Measurements from ENCODE around the gene CHCHD6.

The CHCHD6 gene

DNA sequence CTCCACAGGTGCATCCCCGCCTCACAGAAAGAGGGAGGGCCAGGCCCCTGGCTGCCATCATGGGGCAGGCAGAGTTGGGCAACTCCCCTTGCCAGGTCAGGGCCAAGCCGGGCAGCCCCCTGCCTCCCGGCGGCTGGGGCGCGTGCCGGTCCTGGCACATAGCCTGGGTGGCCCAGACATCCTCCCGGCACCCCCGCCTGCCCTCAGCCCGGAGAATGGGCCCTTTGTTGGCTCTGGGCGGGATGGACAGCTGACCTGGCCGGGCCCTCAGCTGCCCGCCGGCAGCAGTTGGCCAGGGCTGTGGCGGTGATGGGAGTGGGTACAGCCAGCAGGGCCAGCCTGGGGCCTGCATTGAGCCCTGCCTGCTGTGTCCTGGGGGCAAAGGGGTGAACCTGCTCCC, 295.3 kb downstream of the CHCHD6 start:
- in situ Hi-C loops (cut with MboI; ENCODE audit: low pct_unique_long_range_greater_than_20kb, low sequenced_read_pairs, unreplicated experiment) = loop anchor here (25.0 kb wide), 1 partner anchor 237 kb away; no protein-coding TSS in a partner anchor
- TF ChIP-seq, protein P1, sequence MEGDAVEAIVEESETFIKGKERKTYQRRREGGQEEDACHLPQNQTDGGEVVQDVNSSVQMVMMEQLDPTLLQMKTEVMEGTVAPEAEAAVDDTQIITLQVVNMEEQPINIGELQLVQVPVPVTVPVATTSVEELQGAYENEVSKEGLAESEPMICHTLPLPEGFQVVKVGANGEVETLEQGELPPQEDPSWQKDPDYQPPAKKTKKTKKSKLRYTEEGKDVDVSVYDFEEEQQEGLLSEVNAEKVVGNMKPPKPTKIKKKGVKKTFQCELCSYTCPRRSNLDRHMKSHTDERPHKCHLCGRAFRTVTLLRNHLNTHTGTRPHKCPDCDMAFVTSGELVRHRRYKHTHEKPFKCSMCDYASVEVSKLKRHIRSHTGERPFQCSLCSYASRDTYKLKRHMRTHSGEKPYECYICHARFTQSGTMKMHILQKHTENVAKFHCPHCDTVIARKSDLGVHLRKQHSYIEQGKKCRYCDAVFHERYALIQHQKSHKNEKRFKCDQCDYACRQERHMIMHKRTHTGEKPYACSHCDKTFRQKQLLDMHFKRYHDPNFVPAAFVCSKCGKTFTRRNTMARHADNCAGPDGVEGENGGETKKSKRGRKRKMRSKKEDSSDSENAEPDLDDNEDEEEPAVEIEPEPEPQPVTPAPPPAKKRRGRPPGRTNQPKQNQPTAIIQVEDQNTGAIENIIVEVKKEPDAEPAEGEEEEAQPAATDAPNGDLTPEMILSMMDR (IDR thresholded peaks at IDR 0.05; ENCODE audit: extremely low read depth, insufficient read depth, missing control alignments) = no peak
- no peak for DNase-seq (ENCODE audit: low spot score)

DNA sequence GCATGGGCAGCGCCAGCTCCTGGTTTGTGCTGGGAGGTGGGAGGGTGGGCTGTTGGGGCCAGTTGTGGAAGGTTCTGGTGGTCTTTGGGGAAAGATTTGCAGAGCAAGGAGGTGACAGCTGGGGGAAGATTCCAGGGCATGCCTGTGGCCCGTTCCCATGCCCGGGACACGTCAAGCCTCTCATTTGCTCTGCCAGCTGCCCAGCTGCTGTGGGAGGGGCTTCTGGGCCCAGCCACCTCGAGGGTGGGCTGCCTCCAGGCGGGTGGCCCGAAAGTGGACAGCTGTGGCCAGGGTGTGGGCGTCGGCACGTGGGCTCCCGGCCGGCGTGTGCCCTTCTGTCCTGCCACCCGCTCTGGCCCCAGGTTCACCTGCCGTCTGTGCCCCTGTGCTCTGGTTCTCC, 296.1 kb downstream of the CHCHD6 start:
- in situ Hi-C loops (cut with MboI; ENCODE audit: low pct_unique_long_range_greater_than_20kb, low sequenced_read_pairs, unreplicated experiment) = no loop called here
- TF ChIP-seq, protein P1 (IDR thresholded peaks at IDR 0.05; ENCODE audit: extremely low read depth, insufficient read depth, missing control alignments) = no peak
- DNase-seq (ENCODE audit: low spot score) = no peak

DNA sequence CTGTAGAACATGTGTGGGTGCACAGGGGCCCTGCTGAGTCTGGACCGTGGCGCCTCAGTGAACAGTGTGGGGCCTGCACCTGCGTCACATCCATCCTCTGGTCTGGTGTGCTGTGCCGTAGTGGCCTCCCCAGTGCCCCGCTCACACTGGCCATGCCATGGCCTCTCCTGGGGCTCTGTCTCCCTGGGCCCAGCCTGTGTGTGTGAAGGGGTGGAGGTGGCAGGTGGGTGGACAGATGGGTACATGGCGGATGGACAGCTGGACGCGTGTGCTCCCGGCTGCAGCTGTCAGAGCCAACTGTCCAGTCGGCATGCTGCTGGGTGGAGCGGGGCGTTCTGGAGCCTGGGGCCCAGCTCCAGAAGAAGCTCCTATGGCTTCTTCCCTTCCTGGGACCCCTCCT, 296.7 kb downstream of the CHCHD6 start:
- TF ChIP-seq, protein P1 (IDR thresholded peaks at IDR 0.05; ENCODE audit: extremely low read depth, insufficient read depth, missing control alignments) = no peak
- in situ Hi-C loops (cut with MboI; ENCODE audit: low pct_unique_long_range_greater_than_20kb, low sequenced_read_pairs, unreplicated experiment) = no loop called here
- DNase-seq (ENCODE audit: low spot score) = no peak

DNA sequence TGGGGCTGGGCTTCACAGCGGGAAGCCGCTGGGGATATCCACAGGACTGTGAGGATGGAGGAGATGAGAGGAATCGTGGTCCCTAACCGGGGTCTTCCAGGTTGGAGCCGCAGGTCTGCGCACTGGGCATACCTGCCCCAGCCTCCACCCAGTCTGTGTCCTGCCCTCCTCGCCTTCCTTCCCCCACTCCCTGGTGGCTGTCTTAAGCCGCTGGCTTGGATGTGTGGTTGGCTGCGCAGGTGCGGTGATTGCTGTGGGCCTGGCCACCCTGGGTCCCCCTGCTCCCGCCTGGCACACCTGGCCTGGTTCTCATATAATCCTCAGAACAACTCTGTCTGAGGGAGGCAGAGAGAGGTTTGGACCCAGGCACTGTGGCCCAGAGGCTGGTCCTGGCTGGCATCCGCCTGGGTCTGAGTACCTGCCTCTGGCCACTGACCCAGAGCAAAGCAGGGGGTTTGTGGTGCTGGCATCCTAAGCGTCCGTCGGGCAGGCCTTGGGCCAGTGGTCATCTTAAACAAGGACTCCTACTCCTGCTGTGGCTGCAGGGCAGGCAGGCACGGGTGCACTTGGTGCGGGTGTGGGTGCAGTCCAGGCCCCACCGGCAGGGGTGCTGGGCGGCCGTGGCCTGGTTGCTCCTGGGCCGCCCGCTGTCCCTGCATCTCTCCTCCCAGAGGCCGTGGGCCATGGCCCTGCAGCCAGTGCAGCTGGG, 297.6 kb downstream of the CHCHD6 start:
- TF ChIP-seq, protein P1 (IDR thresholded peaks at IDR 0.05; ENCODE audit: extremely low read depth, insufficient read depth, missing control alignments) = no peak
- in situ Hi-C loops (cut with MboI; ENCODE audit: low pct_unique_long_range_greater_than_20kb, low sequenced_read_pairs, unreplicated experiment) = no loop called here
- no peak for DNase-seq (ENCODE audit: low spot score)

DNA sequence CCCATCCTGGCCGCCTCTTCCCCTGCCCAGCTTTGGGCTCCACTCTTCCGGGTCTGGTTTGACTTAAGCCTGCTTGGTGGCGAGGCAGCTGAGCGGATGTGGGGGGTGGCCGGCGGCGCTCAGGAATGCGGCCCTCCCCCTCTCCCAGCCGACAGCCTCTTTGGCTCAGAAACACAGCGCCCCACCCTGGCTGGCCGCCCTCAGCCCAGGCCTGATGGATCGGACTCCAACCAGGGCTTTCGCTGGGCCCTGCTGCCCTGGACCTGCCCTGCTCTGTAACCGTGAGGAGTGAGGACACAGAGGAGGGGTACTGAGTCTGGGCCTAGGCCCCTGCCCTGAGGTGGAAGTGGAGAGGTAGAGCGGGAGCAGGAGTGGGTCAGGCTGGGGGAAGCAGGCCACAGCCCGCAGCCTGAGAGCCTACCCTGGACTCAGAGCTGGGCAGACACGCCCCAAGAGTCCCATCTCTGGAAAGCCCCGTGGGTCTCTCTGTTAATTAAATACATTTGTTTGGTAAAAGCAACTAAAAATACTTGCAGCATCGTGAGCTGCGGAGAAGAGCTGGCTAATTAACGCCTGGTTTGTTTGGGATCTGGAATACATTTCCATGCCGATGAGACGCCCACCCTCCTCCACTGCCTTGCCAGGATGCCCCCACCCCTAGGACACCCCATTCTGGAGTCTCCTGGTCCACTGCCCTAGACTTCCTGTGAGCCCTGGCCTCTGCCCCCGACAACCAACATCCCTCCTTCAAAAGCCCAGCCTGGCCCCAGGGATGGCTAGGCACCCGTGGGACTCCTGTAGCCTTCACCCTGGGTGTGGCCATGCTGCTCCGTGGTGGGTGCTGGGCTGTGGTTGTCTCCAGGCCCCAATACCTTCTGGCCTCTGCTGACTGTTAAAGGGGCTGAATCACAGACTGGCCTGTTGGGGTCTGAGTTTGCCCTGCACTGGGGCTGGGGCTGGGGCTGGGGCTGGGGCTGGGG, 298.4 kb downstream of the CHCHD6 start:
- DNase-seq (ENCODE audit: low spot score) = no peak
- in situ Hi-C loops (cut with MboI; ENCODE audit: low pct_unique_long_range_greater_than_20kb, low sequenced_read_pairs, unreplicated experiment) = no loop called here
- TF ChIP-seq, protein P1 (IDR thresholded peaks at IDR 0.05; ENCODE audit: extremely low read depth, insufficient read depth, missing control alignments) = no peak

DNA sequence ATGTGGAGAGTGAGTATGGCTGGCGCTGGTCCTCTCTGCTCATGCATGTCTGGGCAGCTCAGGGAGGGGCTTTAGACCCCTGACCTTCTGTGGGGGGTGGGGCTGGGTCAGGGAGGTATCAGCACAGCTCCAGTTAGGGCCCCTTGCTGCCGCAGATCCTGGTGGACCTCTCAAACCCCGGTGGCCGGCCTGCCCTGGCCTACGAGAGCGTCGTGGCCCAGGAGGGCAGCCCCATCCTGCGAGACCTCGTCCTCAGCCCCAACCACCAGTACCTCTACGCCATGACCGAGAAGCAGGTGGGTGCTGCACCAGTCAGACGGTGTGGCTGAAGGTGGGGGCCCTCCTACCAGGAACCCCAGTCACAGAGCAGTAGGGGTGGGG, 299.1 kb downstream of the CHCHD6 start:
- in situ Hi-C loops (cut with MboI; ENCODE audit: low pct_unique_long_range_greater_than_20kb, low sequenced_read_pairs, unreplicated experiment) = no loop called here
- TF ChIP-seq, protein P1 (IDR thresholded peaks at IDR 0.05; ENCODE audit: extremely low read depth, insufficient read depth, missing control alignments) = no peak
- no peak for DNase-seq (ENCODE audit: low spot score)
